Effector memory CD4-positive, alpha-beta T cell (primary cell): Measurements from ENCODE around the gene PPP2R5D.
"Not testable (repeated sequence)": the region's sequence is repeated elsewhere in the genome, so short reads cannot be mapped to it uniquely, and the experiment has no call there.

Source experiments
- DNase-seq, 3 donors: peaks; one replicate each; pipeline ENCODE4 v3.0.0-alpha.2; 2020
- H3K27ac ChIP-seq: 2 replicates; pipeline ENCODE4 v1.7.0; 2013; ENCODE audit warnings: mild to moderate bottlenecking, low read length, moderate library complexity; ENCODE audit not compliant: insufficient read depth, poor library complexity, severe bottlenecking
- H3K27me3 ChIP-seq: replicated peaks from 2 replicates; pipeline ENCODE4 v1.7.0; 2013; ENCODE audit warnings: mild to moderate bottlenecking, low read length; ENCODE audit not compliant: insufficient read depth, control insufficient read depth, poor library complexity, severe bottlenecking
- H3K36me3 ChIP-seq: 2 replicates; pipeline ENCODE4 v1.7.0; 2013; ENCODE audit warnings: mild to moderate bottlenecking, low read length, moderate library complexity; ENCODE audit not compliant: control insufficient read depth, insufficient read depth
- H3K4me1 ChIP-seq: 2 replicates; pipeline ENCODE4 v1.7.0; 2013; ENCODE audit warnings: low read length, mild to moderate bottlenecking; ENCODE audit not compliant: control insufficient read depth, insufficient read depth, poor library complexity, severe bottlenecking
- H3K4me3 ChIP-seq: 2 replicates; pipeline ENCODE4 v1.7.0; 2013; ENCODE audit warnings: low read length, low read depth, mild to moderate bottlenecking; ENCODE audit not compliant: insufficient read depth, poor library complexity, severe bottlenecking
- H3K9me3 ChIP-seq: 2 replicates; pipeline ENCODE4 v1.7.0; 2013; ENCODE audit warnings: mild to moderate bottlenecking, low read length, moderate library complexity; ENCODE audit not compliant: control insufficient read depth

The PPP2R5D gene

DNA sequence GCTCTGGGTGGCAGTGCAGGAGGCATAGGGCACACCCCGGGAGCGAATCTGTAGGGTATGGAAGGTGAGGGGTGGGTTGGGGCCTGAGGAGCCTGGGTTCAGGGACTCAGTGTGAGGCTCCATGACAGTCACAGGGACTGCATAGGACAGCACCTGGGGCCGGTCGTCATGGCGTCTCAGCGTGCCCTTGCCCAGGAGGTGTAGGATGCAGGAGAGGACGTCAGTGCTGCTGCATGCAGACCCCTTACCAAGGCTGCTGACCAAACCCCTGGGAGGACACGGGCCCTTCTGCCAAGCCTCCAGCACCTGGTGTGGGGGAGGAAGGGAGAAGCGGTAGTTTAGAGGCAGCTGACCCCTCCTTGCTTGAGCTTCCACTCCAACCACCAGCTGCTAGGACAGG, 53.3 kb downstream of the PPP2R5D start:
- H3K9me3 ChIP-seq, result no peaks in the 10 kb centered on the region
- H3K4me3 ChIP-seq, result no peak overlapping the region
- no peaks in the 10 kb centered on the region for H3K27me3 ChIP-seq
- no peak overlapping the region for H3K27ac ChIP-seq
- H3K4me1 ChIP-seq, result no peaks in the 10 kb centered on the region
- H3K36me3 ChIP-seq, result peaks cover 44% of the 10 kb centered on the region
- DNase-seq, result no peak

GRCh38 chr6:43038727-43039126, 54.4 kb downstream of the PPP2R5D start:
- no peak for DNase-seq
- Histone ChIP-seq H3K4me1 (no peaks in the 10 kb centered on the region), H3K36me3 (peaks cover 43% of the 10 kb centered on the region), H3K27ac (no peak overlapping the region), H3K4me3 (no peak overlapping the region), H3K27me3 (no peaks in the 10 kb centered on the region), H3K9me3 (no peaks in the 10 kb centered on the region)

DNA sequence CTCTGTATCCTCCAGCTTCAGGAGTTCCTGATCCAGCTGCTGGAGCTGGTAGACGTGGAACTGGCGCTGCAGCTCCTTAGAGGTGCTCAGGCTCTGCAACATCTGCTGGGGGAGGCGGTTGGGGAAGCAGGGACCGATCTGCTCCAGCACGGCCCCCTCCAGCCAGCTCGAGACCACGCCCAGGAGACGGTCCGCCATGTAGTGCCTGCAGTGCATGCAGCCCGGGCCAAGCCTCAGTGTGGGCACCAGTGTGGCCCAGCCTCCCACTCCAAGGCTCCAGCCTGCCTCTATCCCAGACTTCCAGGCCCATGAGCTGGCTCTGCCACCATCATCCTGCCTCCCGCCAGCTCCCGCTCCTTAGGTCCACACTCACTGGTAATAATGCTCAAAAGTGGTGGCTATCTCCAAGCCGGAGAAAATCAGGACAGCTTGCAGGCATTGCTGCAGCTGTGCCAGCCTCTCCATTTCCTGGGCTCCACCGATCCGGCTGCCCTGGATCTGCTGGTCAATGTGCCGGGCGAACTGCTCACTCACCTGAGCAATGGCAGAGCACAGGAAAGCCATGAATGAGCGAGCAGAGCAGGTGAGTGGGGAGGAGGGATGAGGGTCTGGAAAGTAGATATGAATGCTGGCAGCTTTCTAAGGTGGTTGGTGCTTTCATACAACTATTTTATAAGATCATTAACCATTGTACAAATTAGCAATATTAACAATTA, 56.3 kb downstream of the PPP2R5D start:
- Histone ChIP-seq H3K36me3 (peaks cover 50% of the 10 kb centered on the region), H3K4me3 (no peak overlapping the region)

GRCh38 chr6:43041475-43041874, 57.1 kb downstream of the PPP2R5D start:
- peaks cover 54% of the 10 kb centered on the region for H3K36me3 ChIP-seq
- H3K9me3 ChIP-seq, H3K4me1 ChIP-seq, H3K4me3 ChIP-seq, H3K27me3 ChIP-seq, DNase-seq, H3K27ac ChIP-seq: not testable (repeated sequence)

More for the DNA sequence above, 56.3 kb downstream of the PPP2R5D start:
- Histone ChIP-seq H3K9me3 (no peaks in the 10 kb centered on the region), H3K27ac (no peak overlapping the region), H3K27me3 (no peaks in the 10 kb centered on the region), H3K4me1 (no peaks in the 10 kb centered on the region)
- DNase-seq, result no peak

GRCh38 chr6:43043310-43043709, 58.9 kb downstream of the PPP2R5D start:
- Histone ChIP-seq H3K27me3 (no peaks in the 10 kb centered on the region), H3K4me1 (no peaks in the 10 kb centered on the region), H3K27ac (no peak overlapping the region), H3K9me3 (no peaks in the 10 kb centered on the region), H3K4me3 (no peak overlapping the region), H3K36me3 (peaks cover 47% of the 10 kb centered on the region)
- no peak for DNase-seq

DNA sequence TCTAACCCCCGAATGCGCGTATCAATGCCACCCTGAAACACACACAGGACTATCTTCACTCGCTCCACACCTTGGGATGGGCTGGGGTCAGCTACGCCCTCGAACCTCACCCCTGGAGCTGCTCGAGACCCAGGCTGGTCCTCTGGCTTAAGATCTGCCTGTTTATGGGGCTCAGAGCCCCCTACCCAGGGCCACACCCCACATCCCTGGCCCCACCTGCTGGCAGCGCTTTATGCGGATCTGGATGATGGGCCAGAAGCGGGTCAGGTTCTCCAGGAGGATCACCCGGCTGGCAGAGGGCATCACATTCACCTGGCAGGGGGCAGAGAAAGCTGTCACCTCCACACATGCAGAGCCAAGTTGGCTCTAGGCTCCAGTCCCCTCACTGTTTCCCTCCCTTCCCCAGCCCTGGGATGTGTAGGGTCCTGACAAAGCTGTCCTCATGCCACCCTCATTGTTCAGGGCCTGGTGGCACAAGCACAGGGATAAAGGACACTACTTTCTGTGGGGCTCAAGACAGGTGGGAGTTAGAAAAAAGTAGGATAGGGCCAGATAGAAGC, 61.1 kb downstream of the PPP2R5D start:
- no peak for DNase-seq
- Histone ChIP-seq H3K27ac (no peak overlapping the region), H3K36me3 (peaks cover 42% of the 10 kb centered on the region), H3K9me3 (no peaks in the 10 kb centered on the region), H3K4me1 (no peaks in the 10 kb centered on the region), H3K4me3 (no peak overlapping the region), H3K27me3 (no peaks in the 10 kb centered on the region)

GRCh38 chr6:43047998-43048397, 63.6 kb downstream of the PPP2R5D start:
- H3K4me3 ChIP-seq, result no peak overlapping the region
- no peak overlapping the region for H3K27ac ChIP-seq
- peaks cover 5% of the 10 kb centered on the region for H3K4me1 ChIP-seq
- no peaks in the 10 kb centered on the region for H3K27me3 ChIP-seq
- H3K9me3 ChIP-seq, result no peaks in the 10 kb centered on the region
- no peak for DNase-seq
- peaks cover 38% of the 10 kb centered on the region for H3K36me3 ChIP-seq

DNA sequence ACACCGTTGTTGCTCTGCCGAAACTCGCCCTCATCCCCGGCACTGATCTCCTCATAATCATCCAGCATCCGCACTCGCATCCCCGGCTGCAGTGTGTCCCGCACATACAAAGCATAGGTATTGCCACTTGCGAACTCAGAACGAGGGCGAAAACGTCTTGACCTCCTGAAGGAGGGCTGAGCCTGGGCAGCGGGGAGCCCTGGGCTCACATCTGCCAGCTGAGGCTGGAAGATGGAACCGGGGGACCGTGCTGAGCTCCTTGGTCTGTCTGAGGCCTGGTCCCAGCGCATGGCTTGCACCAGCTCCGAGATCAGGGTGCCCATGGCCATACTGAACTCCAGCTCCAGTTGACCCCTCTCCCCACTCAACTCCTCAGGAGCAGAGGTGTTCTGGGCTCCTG, 66.6 kb downstream of the PPP2R5D start:
- H3K36me3 ChIP-seq, result peaks cover 30% of the 10 kb centered on the region
- no peaks in the 10 kb centered on the region for H3K9me3 ChIP-seq
- H3K27ac ChIP-seq, result no peak overlapping the region
- H3K27me3 ChIP-seq, result no peaks in the 10 kb centered on the region
- DNase-seq, result no peak
- H3K4me3 ChIP-seq, result no peak overlapping the region
- H3K4me1 ChIP-seq, result peaks cover 15% of the 10 kb centered on the region

DNA sequence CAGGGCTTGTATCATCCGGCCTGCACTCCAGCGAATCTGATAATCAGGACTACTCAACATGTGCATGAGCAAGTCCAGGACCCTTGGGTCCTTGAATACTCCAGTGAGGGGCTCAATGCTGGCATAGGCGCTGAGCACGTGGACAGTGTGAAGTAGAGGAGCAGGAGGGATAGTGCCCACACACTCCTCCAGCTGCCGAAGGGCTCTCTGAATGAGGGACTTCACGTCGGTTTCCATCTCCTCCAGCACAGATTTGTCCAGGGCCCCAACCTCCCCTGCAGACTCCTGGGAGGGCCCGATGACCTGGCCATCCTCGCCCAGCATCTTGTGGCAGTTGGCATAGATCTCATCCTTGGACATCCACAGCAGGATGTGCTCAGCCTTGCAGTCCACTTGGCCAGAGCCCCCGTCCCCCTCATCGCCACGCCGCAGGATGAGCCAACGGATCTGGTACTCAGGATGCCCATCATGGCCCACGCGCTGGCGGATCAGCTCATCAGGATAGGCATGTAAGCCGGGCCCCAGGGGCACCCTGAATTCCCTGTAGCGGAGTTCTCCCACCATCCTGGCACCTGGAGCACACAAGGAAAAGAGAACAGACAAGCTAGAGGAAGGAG, 68.0 kb downstream of the PPP2R5D start:
- DNase-seq, result no peak
- Histone ChIP-seq H3K4me1 (peaks cover 15% of the 10 kb centered on the region), H3K36me3 (peaks cover 26% of the 10 kb centered on the region), H3K4me3 (no peak overlapping the region), H3K27ac (no peak overlapping the region), H3K27me3 (no peaks in the 10 kb centered on the region), H3K9me3 (no peaks in the 10 kb centered on the region)

- peak overlapping the region; percentile 71 for H3K4me3 ChIP-seq
- no peaks in the 10 kb centered on the region for H3K9me3 ChIP-seq
- no peaks in the 10 kb centered on the region for H3K27me3 ChIP-seq
- peak overlapping the region; percentile 79 for H3K27ac ChIP-seq
- no peak for DNase-seq
- peaks cover 25% of the 10 kb centered on the region for H3K36me3 ChIP-seq
- peaks cover 17% of the 10 kb centered on the region for H3K4me1 ChIP-seq
Observed at GRCh38 chr6:43052842-43053544, 68.6 kb downstream of the PPP2R5D start.
